Fibroblast of peridontal ligament (primary cell): Measurements from ENCODE around the gene HNRNPC.
"Not testable (repeated sequence)": the region's sequence is repeated elsewhere in the genome, so short reads cannot be mapped to it uniquely, and the experiment has no call there.

Source experiments
- DNase-seq: peaks from one replicate; pipeline ENCODE4 v3.0.0-alpha.2; 2010; ENCODE audit errors: extremely low read depth

The HNRNPC gene

DNA sequence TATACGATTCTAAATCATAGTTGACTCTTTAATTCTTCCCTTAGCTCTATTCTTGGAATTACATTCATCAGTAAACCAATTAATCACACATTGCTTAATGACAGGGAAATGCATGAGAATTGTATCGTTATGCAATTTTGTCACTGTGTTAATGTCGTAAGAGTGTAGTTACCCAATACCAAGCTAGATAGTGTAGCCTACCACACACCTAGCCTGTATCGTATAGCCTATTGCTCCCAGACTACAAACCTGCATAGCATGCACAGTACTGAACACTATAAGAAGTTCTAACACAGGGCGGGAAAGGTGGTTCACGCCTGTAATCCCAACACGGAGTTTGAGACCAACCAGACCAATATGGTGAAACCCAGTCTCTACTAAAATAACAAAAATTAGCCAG is 24.7 kb downstream of the HNRNPC start:
- no peak for DNase-seq

DNA sequence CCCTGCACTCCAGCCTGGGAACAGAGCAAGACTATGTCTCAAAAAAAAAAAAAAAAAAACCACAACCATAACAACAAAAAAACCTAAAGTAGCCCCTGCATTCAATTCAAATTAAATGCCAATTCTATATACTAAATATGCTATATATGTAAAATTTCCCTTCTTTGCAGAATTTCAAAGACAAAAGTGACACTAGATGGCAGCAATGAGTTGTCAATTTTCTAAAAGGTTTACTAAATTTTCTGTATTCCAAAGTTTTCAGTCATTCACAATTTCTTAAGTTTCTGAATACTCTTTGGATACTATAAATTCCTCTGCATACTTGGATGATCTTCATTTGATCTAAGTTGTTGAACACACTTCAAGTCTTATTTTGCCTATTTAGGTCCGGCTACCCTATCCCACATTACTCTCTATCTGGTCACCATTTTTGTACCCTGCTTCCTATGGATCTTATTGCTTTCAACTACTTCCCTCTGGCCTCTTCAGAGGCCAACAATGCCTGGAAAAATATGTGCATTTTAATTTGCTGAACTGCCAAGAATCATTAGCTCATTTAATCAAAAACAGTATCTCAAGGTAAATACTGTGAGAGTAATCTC is 27.9 kb downstream of the HNRNPC start:
- DNase-seq, result peak; percentile 72

DNA sequence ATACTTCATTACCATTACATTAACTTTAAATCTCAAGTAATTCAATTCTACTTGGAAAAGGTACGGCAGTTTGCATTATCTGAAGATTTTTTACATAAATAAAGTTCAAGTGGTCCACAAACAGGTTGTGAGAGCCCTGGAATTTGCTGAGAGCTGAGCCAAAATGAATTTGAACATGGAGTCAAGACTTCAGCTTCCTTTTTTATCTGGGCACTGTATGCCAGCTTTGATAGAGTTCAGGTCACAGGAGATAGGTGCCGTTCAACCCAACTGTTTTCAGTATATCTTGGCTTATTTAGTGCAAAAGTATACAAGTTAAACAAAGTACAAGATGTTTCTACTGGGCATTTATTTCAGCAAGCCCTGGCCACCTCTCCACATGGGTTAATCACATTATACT is 28.8 kb downstream of the HNRNPC start:
- DNase-seq, result no peak

DNA sequence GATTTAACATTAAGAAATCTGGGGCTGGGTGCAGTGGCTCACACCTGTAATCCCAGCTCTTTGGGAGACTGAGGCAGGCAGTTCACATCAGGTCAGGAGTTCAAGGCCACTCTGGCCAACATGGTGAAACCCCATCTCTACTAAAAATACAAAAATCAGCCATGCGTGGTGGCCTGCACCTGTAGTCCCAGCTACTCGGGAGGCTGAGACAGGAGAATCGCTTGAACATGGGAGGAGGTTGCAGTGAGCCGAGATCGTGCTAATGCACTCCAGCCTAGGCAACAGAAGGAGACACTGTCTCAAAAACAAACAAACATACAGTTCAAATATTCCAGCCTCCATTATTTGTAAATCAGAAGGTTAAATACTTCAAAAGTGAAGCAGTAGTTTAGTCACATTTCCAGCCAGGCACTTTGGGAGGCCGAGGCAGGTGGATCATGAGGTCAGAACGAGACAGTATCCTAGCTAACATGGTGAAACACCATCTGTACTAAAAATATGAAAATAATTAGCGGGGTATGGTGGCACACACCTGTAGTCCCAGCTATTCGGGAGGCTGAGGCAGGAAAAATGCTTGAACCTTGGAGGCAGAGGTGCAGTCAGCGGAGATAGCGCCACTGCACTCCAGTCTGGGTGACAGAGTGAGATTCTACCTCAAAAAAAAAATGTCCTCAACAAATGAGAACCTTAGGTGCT is 30.3 kb downstream of the HNRNPC start:
- no peak for DNase-seq

DNA sequence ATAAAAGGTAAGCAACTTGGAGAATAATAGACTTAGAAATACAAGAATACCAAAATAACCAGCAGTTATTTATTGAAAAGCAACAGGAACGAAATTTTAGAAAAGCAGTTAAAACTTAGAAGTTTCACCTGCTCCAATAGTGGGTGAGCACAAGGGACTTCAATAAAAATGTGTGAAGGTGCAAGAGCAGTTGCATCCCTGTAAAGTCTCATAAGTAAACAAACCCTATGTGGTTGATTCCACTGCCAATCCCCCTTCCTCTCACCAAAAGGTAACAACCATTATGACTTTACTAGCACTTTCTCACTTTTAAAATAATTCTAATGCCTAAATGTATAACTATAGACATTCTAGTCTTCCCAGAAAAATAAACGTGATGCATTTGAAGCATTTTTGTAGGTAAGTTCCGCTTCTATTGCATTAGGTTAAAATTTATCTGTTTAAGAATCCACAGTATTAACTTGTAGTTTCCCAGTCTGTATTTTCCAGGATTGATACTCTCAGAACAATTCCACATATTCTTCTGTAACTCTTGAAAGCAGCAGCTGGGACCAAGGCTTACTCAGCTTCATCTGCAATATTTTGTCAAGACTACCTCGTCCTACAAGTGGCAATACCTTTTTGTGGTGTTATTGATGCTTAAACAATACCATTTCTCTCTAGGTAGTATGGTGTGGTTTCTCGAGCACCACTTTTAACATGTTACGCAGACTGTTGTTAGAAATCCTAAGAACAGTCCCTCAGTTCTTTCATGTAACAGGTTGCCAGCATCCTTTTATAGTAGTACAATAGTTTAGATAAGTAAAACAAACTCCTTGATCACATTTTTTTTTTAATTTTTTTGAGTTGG is 32.1 kb downstream of the HNRNPC start:
- DNase-seq, result no peak

DNA sequence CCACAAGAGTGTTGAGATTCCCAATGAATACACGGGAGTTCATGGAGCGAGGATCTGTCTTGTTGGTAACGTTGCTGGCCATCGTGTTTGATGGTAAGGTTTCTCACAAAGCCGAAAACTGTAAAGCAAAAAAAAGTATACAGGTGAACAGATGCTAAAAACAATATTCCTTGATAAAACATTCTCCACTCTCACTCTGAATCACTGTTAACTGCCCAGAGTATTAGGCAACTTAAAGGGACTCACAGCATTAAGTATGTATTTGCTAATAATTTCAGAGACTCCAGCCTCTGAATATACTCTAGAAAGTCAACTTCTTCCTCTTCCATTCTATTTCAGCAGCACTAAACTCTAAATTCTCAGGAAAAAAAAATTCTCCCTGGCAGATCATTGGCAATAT is 35.1 kb downstream of the HNRNPC start:
- no peak for DNase-seq

DNA sequence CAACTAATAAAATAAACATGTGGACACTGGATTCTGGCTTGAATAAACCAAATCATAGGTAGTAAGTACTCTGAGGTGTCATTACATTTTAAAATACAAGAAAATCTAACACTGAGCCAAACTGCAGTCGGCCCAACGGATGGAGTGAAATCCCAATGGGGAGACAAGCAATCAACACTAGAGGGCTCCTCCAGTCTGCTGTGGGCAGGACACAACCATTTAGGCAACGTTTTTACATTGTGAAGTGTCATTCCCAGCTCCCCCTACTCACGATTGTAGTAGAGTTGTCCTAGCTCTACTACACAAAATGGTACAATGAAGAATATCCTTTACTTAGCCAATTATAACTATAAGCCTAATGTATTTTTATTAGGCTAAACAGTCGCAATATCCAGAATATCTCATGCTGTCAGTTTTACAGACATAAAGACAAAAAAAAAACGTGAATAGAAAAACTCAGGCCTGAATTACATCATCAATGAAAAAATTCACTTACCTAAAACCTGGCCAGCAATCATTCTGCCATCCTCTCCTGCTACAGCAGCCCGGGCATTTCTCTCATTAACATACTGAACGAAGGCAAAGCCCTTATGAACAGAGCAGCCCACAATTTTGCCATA is 35.7 kb downstream of the HNRNPC start:
- no peak for DNase-seq

DNA sequence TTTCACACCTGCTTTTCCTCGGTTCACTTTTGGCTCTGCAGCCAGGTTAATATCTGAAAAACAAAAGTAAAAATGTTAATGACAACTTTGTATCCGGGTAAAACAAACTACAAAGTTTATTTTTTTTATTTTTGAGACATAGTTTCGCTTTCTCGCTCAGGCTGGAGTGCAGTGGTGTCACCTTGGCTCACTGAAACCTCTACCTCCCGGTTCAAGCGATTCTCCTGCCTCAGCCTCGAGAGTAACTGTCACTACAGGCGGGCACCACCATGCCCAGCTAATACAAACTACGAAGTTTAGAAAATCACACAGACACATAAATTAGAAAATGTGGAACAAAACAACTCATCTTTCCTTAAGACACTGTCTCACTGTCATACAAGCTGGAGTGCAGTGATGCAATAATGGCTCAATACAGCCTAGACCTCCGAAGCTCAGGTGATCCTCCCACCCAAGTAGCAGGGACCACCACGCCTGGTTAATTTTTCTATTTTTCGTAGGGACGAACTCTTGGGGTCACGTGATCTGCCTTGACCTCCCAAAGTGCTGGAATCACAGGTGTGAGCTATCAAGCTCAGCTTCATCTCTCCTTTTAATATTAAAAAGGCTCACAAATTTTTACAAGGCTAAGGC is 38.1 kb downstream of the HNRNPC start:
- no peak for DNase-seq

DNA sequence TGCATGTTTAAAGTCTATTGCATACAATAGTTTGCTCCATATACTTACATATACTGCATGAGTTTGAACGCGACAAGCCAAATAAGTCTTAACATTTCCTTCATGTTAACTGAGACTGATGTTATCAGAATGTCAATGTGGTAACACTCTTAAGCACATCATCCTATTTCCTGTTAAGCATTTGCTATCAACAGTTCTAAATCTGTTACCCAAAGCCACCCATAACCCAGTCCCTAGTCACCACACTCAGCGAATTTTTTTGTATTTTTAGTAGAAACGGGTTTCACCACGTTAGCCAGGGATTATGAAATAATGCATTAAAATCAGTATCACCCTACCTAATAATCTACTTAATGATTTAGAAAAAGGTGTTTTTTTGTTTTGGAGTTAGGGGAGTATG is 39.4 kb downstream of the HNRNPC start:
- DNase-seq, result no peak

DNA sequence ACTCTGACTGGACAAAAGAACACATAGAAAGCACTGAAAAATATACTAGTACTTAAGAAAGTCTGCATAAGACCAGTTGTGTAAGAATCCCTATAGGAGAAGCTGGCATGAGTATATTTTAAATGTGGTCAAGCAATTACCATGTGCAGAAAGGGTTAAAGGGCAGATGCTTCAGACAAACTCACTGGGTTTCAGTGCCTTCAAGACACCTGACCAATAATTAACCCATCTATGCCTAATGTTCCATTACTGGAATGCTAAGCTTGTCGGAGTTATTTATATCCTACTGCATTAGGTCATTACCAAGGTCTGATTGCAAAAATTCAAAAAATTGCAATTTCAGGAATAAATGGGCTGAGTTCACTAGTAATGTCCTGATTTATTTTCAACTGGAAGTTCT is 41.3 kb downstream of the HNRNPC start:
- no peak for DNase-seq

DNA sequence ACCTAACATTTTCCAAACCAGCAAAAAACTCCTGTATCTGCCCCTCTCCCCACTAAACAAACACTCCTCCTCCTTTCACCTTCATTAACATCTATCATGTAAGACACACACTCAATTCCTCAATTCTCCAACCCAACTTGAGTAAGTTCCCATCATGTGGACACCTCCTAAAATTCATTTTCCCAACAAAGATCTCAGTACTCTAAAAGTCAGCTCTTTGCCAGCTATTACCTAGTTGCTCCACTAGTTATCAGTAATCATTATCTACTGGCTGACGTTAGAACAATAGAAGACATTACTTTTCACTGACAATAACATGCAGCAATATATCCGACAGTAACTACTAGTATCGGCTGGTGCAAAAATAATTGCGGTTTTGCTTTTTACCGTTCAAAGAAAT is 42.1 kb downstream of the HNRNPC start:
- no peak for DNase-seq

DNA sequence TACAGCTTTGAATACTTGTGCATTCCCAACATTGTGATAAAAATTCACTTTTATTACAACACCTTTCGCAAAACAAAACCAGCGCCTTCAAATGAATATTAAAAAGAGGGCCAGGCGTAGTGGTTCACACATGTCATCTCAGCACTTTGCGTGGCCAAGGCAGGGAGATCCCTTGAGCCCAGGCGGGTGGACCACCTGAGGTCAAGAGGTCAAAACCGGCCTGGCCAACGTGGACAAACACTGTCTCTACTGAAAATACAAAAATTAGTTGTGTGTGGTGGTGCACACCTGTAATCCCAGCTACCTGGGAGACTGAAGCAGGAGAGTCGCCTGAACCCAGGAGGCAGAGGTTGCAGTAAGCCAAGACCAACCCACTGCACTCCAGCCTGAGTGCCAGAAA is 42.8 kb downstream of the HNRNPC start:
- DNase-seq, result no peak

DNA sequence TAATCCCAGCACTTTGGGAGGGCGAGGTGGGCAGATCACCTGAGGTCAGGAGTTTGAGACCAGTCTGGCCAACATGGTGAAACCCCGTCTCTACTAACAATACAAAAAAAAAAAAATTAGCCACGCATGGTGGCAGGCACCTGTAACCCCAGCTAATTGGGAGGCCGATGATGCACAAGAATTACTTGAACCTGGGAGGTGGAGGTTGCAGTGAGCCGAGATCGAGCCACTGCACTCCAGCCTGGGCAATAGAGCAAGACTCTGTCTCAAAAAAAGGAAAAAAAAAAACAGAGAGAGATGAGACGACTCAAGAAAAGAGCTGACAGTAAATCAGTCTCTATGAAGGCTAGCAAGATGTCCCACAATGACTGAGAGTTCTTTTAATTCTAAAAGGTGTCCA is 44.1 kb downstream of the HNRNPC start:
- not testable (repeated sequence) for DNase-seq

DNA sequence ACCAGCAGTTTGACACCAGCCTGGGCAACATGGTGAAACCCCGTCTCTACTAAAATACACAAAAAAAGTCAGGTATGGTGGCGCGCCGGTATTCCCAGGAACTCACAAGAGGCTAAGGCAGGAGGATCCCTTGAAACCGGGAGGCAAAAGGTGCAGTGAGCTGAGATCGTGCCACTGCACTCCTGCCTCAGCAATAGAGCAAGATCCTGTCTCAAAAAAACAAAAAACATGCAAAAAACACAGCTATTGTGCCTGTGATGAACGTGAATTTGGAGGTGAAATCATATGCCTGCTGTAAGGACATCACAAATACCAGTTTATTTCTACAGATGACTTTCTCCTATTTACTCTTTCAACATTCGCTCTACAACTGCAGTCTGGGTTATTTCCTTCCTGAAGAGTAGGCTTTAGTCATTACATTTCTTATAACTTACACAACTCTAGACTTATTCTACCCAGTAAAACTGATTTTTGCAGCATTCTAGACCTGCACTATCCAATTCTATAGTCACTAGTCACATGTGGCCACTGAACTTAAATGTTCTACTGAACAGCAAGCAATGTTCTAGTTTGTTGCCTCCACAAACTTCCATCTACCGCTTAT is 48.3 kb downstream of the HNRNPC start:
- no peak for DNase-seq

DNA sequence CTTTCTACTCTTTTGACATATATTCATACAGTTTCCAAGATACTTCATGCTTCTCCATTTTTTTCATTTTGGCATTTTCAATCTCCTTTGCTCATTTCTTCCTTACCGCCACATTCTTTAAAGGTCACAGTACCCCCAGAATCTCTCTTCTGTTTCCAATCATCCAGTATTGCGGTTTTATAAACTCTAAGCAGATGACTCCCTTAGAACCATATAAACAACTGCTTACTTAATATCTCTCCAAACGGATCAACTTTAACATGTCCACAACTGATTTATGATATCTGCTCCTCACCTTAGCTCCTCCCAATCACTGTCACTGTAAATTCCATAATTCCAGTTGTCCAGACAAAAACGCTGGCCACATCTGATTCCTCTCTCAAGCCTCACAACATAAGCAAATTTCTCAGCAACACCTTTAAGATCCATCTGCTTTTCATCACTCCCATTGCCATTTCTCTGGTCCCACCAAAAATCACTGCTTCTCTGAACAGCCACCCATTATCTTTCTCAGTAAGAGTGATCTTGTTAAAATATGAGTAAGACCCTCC is 49.6 kb downstream of the HNRNPC start:
- peak; percentile 77 for DNase-seq

DNA sequence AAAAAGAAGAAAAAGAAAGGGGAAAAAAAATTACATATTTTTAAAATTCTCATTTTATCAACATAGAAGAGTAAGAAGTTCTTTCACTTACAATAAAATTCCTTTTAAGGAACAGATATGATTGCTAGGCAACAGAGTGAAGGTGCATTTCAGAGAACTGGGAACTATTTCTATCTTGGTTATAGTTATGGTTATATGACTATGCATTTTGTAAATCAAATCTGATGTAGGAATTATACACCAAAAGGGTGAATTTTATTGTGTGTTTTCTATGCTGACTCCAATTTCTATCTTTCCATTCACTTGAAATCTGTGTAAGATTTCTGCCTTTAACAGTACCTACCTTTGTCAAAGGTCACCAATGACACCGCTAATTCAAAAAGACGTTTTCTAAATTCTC is 50.1 kb downstream of the HNRNPC start:
- DNase-seq, result no peak

DNA sequence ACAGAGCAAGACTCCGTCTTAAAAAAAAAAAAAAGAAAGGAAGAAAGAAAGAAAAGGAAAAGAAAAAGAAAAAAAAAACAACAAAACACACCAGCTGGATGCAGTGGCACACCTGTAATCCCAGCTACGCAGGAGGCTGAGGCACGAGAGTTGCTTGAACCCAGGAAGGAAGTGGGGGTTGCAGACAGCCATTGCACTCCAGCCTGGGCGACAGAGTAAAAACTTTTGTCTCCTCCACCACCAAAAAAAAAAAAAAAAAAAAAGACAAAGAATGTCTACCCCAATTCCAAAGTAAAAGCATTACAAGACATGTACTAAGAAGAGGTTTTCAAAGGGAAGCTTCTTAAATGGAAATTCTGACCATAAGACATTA is 53.4 kb downstream of the HNRNPC start:
- DNase-seq, result no peak

DNA sequence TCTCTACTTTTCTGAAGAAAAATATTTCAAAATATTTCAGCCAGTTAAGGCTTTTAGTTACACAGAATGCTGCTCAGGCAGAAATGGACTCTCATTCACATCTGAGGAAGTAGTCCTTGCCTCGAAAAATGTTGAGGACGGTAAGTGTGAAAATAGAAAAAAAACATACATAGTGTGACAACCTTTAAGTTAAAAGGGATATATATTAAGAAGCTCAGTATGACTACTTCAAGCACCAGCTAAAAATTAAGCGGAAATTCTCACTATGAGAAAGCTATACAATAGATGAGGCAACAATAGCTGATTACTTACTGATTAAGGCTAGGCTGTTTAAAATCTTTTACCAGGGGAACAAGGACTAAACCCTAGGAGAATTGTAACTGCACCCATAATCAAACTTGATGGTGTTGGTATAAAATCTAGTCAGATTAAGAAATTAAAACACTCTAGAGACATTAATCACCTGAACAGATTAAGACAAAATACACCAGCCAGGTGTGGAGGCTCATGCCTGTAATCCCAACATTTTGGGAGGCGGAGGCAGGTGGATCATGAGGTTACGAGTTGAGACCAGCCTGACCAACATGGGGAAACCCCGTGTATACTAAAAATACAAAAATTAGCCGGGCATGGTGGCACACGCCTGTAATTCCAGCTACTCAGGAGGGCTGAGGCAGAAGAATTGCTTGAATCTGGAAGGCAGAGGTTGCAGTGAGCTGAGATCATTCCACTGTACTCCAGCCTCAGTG is 53.9 kb downstream of the HNRNPC start:
- no peak for DNase-seq

DNA sequence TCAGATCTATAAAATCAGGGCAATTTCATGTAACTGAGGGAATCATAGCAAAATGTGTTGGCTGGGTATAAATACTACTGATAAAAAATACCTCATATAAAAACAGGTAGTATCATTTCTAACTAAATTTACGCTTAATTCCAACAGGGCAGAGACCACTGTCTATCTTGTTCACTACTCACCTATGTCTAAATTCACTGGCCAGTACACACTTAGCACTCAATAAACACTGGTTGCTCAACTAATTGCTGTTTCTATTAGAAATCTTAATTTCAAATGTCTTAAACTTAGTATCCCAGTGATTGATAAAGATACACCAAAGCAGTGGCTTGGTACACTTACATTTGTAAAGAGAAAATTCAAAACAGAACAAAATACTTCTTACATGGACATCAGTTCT is 55.6 kb downstream of the HNRNPC start:
- no peak for DNase-seq

DNA sequence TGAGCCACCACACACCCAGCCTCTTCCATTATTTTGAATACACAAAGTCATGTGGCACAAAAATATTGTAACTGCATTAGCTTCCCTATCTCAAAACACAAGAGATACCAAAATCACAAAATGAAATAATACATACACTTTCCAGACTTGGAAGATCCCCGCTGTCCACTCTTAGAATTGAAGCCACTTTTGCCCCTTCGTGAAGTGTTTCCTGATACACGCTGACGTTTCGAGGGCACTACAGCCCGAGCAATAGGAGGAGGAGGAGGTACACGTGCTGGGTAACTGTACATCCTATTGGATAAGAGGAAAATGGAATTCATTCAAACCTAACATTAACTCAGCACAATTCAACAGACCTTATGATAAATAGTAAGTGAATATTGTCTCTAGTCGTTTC is 56.4 kb downstream of the HNRNPC start:
- DNase-seq, result not testable (repeated sequence)

DNA sequence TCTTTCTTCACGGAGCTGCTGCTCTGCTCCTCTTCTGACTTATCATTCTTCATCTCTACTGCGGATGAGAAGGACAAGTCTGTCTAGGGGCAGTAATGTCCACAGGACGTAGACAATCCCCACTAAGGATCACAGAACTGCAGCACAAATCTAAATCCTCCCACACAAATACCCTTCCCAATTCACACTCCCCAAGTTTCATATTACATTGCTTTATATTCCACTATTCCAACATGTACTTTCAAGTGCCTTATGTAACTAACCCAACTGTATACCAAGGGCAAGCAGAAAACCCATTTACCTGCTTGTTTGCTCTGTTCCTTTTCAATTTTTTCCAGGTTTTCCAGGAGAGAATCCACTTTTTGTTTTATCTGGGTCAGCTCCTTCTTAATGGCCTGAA is 57.7 kb downstream of the HNRNPC start:
- DNase-seq, result no peak
